Activated naive CD8-positive, alpha-beta T cell (primary cell): ENCODE results near the gene KCTD2.
"Not testable (repeated sequence)": the region's sequence is repeated elsewhere in the genome, so short reads cannot be mapped to it uniquely, and the experiment has no call there.

ENCODE experiments used
- H3K27ac Mint-ChIP-seq: one replicate; pipeline ENCODE4 v1.8.0; 2021; ENCODE audit warnings: mixed read lengths
- H3K27me3 Mint-ChIP-seq: one replicate; pipeline ENCODE4 v1.8.0; 2021; ENCODE audit warnings: mixed read lengths
- H3K36me3 Mint-ChIP-seq: one replicate; pipeline ENCODE4 v1.8.0; 2021; ENCODE audit warnings: mixed read lengths
- H3K4me1 Mint-ChIP-seq: one replicate; pipeline ENCODE4 v1.8.0; 2021; ENCODE audit warnings: low read depth, mixed read lengths
- H3K4me3 Mint-ChIP-seq: one replicate; pipeline ENCODE4 v1.8.0; 2021; ENCODE audit warnings: mild to moderate bottlenecking, mixed read lengths
- H3K9me3 Mint-ChIP-seq: one replicate; pipeline ENCODE4 v1.8.0; 2021; ENCODE audit warnings: low read depth, mixed read lengths

Gene KCTD2, protein sequence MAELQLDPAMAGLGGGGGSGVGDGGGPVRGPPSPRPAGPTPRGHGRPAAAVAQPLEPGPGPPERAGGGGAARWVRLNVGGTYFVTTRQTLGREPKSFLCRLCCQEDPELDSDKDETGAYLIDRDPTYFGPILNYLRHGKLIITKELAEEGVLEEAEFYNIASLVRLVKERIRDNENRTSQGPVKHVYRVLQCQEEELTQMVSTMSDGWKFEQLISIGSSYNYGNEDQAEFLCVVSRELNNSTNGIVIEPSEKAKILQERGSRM

DNA sequence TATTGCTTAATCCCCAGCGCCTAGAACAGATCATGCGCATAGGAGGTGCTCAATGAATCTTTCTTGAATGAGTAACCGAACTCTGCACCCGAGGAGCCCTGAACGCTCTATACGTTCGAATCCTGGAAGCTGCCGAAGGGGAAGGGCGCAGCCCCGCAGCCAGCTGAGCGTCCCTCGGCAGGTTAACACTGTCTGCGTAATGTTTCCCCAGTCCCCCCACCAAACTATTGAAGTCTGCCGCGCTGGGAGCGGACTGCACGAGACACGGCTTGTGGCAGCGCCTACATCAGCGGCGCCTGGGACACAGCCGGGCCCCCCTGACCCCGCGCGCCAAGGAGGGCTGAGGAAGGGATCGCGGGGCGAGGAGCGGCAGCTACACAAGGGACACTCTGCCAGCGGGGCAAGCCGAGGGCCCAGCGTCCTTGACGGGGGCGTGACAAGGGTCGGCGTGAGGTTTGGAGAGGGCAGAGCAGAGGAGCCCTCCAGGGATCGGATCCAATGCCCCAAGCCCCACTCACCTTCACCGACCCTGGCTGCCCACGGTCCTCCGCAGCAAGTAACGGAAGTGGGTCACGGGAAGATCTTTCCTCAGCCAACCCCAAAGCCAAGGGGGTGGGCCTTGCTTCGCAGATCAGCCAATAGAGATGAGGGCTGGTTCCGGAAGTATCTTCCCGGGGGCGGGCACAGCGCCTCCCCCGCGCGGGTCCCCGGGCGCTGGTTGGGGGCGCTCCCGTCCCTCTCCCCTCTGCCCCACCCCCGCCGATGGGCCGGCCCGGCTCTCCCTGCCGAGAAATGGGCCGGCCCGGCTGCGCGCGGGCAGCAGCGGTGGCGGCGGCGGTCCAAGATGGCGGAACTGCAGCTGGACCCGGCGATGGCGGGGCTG lies at the start of gene KCTD2, which contains the start of gene ATP5PD:
Gene KCTD2, plus strand, starts transcription at position 819 of the 883 bp plus-strand sequence. Its CDS starts 26 bp downstream, at position 845.
Gene ATP5PD, minus strand, starts transcription at position 563 of the 883 bp plus-strand sequence. CDS start 4,319 bp downstream, outside the sequence.
- Mint-ChIP-seq H3K36me3 (peaks cover 4% of the 10 kb centered on the region), H3K9me3 (no peaks in the 10 kb centered on the region), H3K27me3 (no peaks in the 10 kb centered on the region), H3K4me1 (peaks cover 47% of the 10 kb centered on the region), H3K27ac (peak within 1 kb of the TSS; percentile 96), H3K4me3 (peak within 1 kb of the TSS; percentile 98)

- Mint-ChIP-seq H3K4me1 (peaks cover 3% of the 10 kb centered on the region), H3K27me3 (no peaks in the 10 kb centered on the region)
Measured at GRCh38 chr17:74998783-74999182, 48.2 kb upstream of the KCTD2 start.

DNA sequence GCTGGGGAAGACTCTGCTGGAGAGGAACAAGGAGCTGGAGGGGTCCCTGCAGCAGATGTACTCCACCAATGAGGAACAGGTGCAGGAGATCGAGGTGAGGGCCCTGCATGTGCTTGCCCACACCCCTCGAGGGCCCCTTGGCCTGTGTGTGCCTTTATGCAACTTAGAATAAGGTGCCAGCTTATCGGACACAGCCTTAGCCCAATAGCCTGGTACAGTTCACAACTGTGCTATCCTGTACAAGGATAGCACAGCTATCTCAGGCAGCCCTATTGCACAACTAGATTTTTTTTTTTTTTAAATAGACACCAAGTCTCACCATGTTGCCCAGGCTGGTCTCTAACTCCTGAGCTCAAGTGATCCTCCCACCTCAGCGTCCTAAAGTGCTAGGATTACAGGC lies 47.5 kb upstream of the KCTD2 start:
- H3K4me1 Mint-ChIP-seq = peaks cover 3% of the 10 kb centered on the region
- H3K27me3 Mint-ChIP-seq = no peaks in the 10 kb centered on the region
- H3K9me3 Mint-ChIP-seq = no peaks in the 10 kb centered on the region
- H3K4me3 Mint-ChIP-seq = no peak overlapping the region
- no peak overlapping the region for H3K27ac Mint-ChIP-seq
- no peaks in the 10 kb centered on the region for H3K36me3 Mint-ChIP-seq

More at GRCh38 chr17:74998783-74999182, 48.2 kb upstream of the KCTD2 start:
- H3K9me3 Mint-ChIP-seq = no peaks in the 10 kb centered on the region
- H3K4me3 Mint-ChIP-seq = no peak overlapping the region
- no peak overlapping the region for H3K27ac Mint-ChIP-seq
- H3K36me3 Mint-ChIP-seq = no peaks in the 10 kb centered on the region

DNA sequence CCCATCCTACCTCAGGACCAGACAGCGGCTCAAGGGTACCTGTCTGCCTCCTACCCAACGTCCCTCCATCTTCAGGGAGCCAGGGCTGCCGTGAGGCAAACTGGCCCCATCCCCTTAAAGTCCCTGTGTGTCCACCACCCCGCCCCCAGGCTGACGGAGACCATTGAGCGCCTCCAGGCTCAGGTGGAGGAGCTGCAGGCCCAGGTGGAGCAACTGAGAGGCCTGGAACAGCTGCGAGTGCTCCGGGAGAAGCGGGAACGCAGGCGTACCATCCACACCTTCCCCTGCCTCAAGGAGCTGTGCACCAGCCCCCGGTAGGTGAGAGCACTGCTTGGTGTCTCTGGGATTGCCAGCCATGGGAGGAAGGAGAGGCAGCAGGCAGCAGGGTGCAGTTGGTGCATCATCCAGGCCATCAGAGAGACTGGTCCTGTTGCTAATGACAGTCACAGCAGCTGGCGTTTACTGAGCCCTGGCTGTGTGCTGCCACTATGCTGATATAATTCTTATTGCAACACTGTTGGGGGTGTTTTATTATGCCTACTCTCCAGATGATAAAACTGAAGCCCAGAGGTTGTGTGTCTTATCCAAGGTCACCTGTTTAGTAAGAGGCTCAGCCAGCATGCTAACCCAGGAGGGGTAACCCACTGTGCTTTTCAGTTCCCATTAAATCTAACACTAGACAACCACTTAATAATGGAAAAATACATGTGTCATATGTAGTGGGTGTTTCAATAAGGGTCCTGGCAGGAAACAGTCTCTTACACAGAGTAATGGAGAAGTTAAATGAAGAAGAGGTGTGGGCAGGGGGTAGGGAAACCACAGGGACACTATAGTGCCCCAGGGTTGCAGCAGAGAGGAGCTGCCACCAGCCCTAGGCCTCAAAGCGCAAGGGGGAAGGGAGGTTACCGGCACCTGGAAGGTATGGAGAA lies 44.8 kb upstream of the KCTD2 start:
- no peak overlapping the region for H3K27ac Mint-ChIP-seq
- H3K9me3 Mint-ChIP-seq = no peaks in the 10 kb centered on the region
- H3K4me3 Mint-ChIP-seq = no peak overlapping the region
- H3K27me3 Mint-ChIP-seq = no peaks in the 10 kb centered on the region
- no peaks in the 10 kb centered on the region for H3K36me3 Mint-ChIP-seq
- peaks cover 3% of the 10 kb centered on the region for H3K4me1 Mint-ChIP-seq

DNA sequence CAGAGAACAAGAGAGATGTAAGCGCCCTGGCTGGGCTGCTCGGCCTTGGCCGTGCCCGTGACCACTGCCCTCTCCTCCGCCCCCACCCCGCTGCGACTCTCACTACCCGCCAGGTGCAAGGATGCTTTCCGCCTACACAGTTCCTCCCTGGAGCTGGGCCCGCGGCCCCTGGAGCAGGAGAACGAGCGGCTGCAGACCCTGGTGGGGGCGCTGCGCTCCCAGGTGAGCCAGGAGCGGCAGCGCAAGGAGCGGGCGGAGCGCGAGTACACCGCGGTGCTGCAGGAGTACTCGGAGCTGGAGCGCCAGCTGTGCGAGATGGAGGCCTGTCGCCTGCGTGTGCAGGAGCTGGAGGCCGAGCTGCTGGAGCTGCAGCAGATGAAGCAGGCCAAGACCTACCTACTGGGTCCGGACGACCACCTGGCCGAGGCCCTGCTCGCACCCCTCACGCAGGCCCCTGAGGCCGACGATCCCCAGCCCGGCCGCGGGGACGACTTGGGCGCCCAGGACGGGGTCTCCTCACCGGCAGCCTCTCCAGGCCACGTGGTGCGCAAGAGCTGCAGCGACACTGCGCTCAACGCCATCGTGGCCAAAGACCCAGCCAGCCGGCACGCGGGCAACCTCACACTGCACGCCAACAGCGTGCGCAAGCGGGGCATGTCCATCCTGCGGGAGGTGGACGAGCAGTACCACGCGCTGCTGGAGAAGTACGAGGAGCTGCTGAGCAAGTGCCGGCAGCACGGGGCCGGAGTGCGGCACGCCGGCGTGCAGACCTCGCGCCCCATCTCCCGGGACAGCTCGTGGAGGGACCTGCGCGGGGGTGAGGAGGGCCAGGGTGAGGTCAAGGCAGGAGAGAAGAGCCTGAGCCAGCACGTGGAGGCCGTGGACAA lies 43.7 kb upstream of the KCTD2 start:
- no peaks in the 10 kb centered on the region for H3K27me3 Mint-ChIP-seq
- no peaks in the 10 kb centered on the region for H3K36me3 Mint-ChIP-seq
- no peak overlapping the region for H3K4me3 Mint-ChIP-seq
- H3K27ac Mint-ChIP-seq = no peak overlapping the region
- H3K4me1 Mint-ChIP-seq = peaks cover 2% of the 10 kb centered on the region
- no peaks in the 10 kb centered on the region for H3K9me3 Mint-ChIP-seq

DNA sequence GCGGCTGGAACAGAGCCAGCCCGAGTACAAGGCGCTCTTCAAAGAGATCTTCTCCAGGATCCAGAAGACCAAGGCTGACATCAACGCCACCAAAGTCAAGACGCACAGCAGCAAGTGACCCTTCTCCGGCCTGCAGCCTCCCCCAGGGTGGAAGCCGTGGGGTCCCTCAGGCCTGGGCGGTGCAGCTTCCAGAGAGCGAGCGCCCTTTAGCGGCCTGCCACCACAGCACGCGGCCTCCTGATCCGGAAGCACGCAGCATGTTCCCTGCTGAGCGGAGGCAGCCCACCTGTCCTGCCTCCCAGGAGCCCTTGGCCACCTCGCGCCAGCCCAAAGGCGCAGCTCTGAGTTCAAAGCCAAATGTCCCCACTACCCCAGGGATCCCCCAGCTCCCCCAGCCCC lies 43.1 kb upstream of the KCTD2 start:
- Mint-ChIP-seq H3K4me1 (no peaks in the 10 kb centered on the region), H3K27ac (no peak overlapping the region), H3K4me3 (no peak overlapping the region), H3K9me3 (no peaks in the 10 kb centered on the region), H3K36me3 (no peaks in the 10 kb centered on the region), H3K27me3 (no peaks in the 10 kb centered on the region)

DNA sequence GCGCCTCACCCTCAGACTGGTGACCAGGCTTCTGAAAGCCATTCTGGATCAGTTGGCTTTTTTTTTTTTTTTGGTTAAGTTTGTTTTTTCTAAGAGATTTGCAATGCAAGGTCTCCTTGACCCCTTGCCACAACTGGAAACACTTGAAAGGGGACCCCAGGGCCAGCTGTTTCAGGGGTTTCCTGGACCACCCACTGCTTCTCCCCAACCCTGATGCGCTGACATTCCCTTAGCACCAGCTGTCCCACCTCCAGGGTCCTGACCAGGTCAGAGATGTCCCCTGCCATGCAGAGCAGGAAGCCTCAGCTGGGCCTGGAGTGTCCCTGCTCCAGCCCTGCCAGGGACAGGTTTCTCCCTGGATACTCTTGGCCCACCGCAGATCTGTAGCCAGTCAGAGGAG lies 42.7 kb upstream of the KCTD2 start:
- Mint-ChIP-seq H3K4me1 (no peaks in the 10 kb centered on the region), H3K27ac (no peak overlapping the region), H3K4me3 (no peak overlapping the region), H3K27me3 (no peaks in the 10 kb centered on the region), H3K9me3 (no peaks in the 10 kb centered on the region), H3K36me3 (no peaks in the 10 kb centered on the region)

- H3K4me1 Mint-ChIP-seq = no peaks in the 10 kb centered on the region
- no peaks in the 10 kb centered on the region for H3K27me3 Mint-ChIP-seq
- H3K36me3 Mint-ChIP-seq = no peaks in the 10 kb centered on the region
- no peak overlapping the region for H3K27ac Mint-ChIP-seq
- H3K4me3 Mint-ChIP-seq = no peak overlapping the region
- H3K9me3 Mint-ChIP-seq = no peaks in the 10 kb centered on the region
Measured at GRCh38 chr17:75005291-75005690, 41.7 kb upstream of the KCTD2 start.

- not testable (repeated sequence) for H3K4me1 Mint-ChIP-seq, H3K27me3 Mint-ChIP-seq, H3K9me3 Mint-ChIP-seq, H3K36me3 Mint-ChIP-seq, H3K4me3 Mint-ChIP-seq, H3K27ac Mint-ChIP-seq
Measured at GRCh38 chr17:75006084-75006483, 40.9 kb upstream of the KCTD2 start.

GRCh38 chr17:75006653-75007052 lies 40.4 kb upstream of the KCTD2 start:
- Mint-ChIP-seq H3K4me3 (no peak overlapping the region), H3K9me3 (no peaks in the 10 kb centered on the region), H3K27ac (no peak overlapping the region)

GRCh38 chr17:75008373-75008772 lies 38.7 kb upstream of the KCTD2 start:
- no peaks in the 10 kb centered on the region for H3K27me3 Mint-ChIP-seq

More at GRCh38 chr17:75006653-75007052, 40.4 kb upstream of the KCTD2 start:
- no peaks in the 10 kb centered on the region for H3K36me3 Mint-ChIP-seq
- H3K4me1 Mint-ChIP-seq = peaks cover 8% of the 10 kb centered on the region
- H3K27me3 Mint-ChIP-seq = no peaks in the 10 kb centered on the region

DNA sequence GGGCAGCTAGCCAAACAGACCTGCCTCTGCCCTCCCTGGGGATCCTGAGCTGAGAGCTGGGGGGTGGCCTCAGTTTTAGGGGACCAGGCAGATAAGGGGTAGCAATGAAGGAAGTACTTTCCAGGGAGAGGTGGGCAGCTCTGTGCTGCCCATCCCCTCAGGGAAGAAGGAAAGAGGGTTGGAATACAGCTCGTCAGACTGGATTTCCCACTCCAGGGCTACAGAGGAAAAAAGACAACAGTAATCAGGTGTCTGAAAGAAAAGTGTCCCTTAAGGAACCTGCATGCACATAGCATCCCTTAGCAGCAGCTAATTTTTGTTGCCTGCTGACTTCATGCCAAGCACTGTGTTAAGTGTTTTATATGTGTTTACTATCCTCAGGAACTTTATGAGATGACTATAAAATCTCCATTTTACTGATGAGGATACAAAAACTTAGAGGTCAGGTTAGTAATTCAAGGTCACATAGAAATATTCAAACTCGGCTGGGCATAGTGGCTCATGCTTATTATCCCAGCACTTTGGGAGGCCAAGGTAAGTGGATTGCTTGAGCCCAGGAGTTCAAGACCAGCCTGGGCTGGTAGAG lies 37.8 kb upstream of the KCTD2 start:
- H3K27me3 Mint-ChIP-seq = no peaks in the 10 kb centered on the region
- H3K36me3 Mint-ChIP-seq = peaks cover 5% of the 10 kb centered on the region
- H3K4me3 Mint-ChIP-seq = no peak overlapping the region
- H3K27ac Mint-ChIP-seq = no peak overlapping the region
- no peaks in the 10 kb centered on the region for H3K9me3 Mint-ChIP-seq
- H3K4me1 Mint-ChIP-seq = peaks cover 22% of the 10 kb centered on the region

More at GRCh38 chr17:75008373-75008772, 38.7 kb upstream of the KCTD2 start:
- H3K36me3 Mint-ChIP-seq = no peaks in the 10 kb centered on the region
- no peak overlapping the region for H3K27ac Mint-ChIP-seq
- peaks cover 16% of the 10 kb centered on the region for H3K4me1 Mint-ChIP-seq
- H3K4me3 Mint-ChIP-seq = no peak overlapping the region
- no peaks in the 10 kb centered on the region for H3K9me3 Mint-ChIP-seq

GRCh38 chr17:75010683-75011400 lies 36.2 kb upstream of the KCTD2 start:
- H3K4me1 Mint-ChIP-seq = peaks cover 29% of the 10 kb centered on the region
- no peaks in the 10 kb centered on the region for H3K9me3 Mint-ChIP-seq
- H3K4me3 Mint-ChIP-seq = peak overlapping the region; percentile 91
- H3K27me3 Mint-ChIP-seq = no peaks in the 10 kb centered on the region
- H3K27ac Mint-ChIP-seq = peak overlapping the region; percentile 64
- H3K36me3 Mint-ChIP-seq = peaks cover 10% of the 10 kb centered on the region
